ENCODE measurements around the gene INPP5D.
"Not testable (repeated sequence)": the region's sequence is repeated elsewhere in the genome, so short reads cannot be mapped to it uniquely, and the experiment has no call there.

The INPP5D gene

GRCh38 chr2:233053928-233054784, 6.0 kb upstream of the INPP5D start:
- DNase-seq: peak; percentile 40

DNA sequence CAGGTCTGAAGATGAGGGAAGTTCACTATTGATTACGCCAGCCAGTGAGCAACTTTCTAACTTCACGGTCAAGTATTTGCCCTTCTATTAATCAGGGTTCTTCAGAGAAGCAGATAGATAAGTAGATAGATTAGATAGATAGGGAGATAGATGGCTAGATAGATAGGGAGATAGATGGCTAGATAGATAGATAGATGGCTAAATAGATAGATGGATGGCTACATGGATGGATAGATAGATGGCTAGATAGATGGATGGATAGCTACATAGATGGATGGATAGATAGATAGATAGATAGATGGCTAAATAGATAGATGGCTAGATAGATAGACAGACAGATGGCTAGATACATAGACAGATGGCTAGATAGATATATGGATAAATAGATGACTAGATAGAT, 4.8 kb upstream of the INPP5D start:
- DNase-seq: no peak

GRCh38 chr2:233056961-233057605, 3.1 kb upstream of the INPP5D start:
- DNase-seq: no peak

GRCh38 chr2:233058717-233059546, 1.2 kb upstream of the INPP5D start:
- DNase-seq: no peak

- no peak for DNase-seq
Measured at GRCh38 chr2:233059547-233059796, 670 bp upstream of the INPP5D start.

DNA sequence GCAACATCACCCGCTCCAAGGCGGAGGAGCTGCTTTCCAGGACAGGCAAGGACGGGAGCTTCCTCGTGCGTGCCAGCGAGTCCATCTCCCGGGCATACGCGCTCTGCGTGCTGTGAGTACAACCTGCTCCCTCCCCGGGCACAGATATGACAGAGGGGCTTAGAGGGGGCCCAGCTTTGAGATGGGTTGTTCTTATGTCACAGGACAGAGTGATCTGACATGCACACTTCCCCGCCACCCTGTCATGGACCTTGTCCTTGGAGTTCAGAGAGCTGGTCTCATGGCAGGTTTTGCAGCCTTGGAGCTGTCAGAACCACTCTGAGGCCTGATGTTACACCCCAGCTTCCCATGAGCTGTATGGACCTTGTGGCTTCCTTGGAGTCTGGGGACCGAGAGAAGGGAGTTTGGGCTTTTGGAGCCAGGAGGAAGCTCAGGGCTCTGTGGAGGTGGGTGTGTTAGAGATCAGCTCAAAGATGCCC, 398 bp downstream of the INPP5D start:
- no peak for DNase-seq

DNA sequence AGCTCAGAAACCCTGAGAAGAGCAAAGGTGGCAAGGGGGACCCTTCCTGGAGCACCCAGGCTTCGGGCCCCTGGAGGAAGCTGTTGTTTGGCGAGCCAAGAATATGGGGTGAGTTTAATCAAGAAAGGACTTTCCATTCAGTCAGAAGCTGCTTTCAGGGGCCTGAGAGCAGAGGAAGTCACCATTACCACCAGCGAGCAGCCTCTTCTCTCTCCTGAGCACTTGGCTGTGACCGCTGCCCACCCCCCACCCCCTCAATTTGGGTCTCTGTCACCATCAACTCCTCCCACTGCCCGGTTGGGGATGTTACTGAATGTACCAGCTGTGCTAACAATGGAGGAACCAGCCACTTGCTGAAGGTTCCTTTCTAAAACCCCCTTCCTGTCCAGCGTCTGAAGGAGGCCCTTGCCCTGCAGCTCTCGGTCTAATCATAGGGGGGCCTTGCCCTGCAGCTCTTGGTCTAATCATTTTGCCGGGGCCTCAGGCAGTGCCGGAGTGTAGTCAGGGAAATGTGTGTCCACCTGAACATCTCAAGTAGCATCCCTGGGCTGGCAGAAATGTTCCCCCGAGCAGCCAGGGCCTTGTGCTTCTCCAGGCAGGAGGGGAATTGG, 943 bp downstream of the INPP5D start:
- DNase-seq: no peak

DNA sequence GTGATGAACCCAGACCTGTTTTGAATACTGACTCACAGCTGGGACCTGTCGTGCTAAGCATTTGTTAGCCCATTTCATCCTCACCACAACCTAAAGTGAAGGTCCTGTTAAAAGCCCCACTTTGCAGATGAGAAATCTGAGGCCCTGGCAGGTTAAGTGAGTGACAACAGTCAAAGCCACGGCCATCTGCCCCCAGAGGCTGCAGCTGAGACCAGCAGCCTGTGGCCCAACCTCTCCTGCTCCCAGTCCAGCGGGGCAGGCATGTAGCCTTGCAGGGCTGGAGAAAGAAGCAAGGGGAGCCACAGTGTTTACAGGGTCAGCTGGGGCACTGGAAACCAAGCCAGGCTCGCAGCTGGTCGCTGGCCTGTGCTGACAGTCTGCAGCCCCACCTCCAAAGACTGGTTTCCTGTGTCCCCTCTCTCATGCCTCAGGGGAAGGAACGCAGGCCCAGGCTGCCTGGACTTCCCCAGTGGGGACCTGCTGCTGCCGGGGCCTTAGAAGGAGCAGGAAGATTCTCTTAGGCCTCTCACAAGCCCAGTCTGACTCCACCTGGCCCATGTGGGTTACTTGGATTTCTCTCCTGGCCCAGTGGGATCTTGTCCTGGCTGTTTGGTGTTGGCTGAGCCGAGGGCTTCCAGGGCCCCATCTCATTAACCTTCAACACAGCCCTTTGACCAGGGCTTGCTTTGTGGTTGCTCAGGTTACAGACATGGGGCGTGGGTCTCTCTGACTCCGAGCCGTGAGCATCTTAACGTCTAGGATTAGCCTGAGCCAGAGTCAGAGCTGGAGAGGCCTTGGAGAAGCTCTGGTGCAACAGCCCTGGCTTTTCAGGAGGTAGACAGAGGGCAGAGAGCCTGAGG, 1.7 kb downstream of the INPP5D start:
- no peak for DNase-seq

- no peak for DNase-seq
Measured at GRCh38 chr2:233062451-233062850, 2.3 kb downstream of the INPP5D start.

- no peak for DNase-seq
Measured at GRCh38 chr2:233062946-233063268, 2.8 kb downstream of the INPP5D start.

- DNase-seq: no peak
Measured at GRCh38 chr2:233063269-233063975, 3.3 kb downstream of the INPP5D start.

- DNase-seq: no peak
Measured at GRCh38 chr2:233063976-233064411, 3.9 kb downstream of the INPP5D start.

DNA sequence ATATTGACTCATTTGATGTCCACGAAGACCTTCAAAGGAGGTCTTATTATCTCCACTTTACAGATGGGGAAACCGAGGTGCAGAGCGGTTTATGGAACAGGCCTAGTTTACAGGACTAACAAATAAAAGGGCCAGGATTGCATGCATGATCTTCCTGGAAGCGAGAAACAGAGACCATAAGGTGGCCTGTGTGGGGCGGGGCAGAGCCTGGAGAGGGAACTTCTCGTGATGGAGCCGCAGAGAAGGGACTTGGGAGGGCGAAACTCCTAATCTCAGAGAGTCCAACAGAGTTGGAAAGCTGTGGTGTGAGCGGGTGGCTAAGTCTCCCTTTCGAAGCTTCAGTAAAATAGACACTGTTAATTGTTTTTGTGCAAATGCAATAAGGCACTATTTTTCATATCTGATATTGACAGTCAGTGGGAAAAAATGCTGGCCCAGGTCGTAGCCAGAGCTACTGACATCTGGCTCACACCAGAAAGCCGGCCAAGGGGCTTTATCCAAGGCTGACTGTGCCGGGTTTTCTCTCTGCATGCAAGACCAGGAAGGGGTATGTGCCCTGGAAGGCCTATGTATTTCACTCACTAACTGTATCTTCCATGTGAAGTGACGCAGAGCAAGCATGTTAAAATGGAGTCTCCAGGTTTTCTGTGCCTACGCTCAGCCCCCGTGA, 4.5 kb downstream of the INPP5D start:
- DNase-seq: no peak

GRCh38 chr2:233065200-233065589, 5.1 kb downstream of the INPP5D start:
- not testable (repeated sequence) for DNase-seq

DNA sequence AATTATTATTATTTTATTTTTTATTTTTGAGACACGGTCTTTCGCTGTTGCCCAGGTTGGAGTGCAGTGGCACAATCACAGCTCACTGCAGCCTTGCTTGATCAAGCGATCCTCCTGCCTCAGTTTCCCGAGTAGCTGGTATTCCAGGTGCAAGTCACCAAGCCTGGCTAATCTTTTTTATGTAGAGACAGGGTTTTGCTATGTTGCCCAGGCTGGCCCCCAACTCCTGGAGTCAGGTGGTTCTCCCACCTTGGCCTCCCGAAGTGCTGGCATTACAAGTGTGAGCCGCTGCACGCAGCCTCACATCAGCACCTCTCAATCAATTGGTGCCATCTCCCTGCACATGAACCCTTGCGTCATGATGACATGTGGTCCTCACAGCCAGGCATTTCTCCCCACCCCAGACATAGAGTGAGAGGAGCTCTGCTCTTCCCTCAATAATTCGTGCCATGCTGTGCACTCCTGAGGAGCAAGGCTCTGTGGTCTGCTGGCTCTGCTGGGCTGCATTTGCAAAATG, 5.9 kb downstream of the INPP5D start:
- no peak for DNase-seq

DNA sequence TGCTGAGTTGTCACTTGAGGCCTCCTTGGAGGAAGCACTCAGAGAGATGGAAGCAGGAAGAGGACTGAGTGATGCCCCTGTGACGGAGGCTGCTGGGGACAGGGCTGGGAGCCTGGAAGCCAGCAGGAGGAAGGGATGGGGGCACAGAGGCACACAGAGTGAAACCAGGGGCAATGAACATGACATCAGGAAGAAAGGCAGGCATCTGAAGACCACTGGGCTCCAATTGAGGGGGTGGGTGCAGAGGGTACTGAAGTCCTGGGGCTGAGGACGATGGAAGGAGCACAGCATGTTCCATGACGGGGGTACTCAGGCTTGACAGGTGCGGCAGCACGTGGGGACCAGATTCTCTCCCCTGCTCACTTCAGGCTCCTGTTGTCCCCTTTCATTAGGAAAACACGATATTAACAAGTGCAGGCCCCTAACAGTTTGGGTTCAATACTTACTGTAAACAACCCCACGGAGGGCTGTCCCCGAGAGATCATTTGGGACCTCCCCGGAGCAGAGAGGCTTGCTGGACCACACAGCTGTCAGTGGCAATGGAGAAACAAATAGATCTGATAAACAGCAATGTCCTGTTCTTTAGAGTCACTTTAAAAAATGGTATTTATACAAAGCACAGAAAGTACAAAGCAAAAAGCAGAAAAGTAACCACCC, 8.7 kb downstream of the INPP5D start:
- DNase-seq: no peak

DNA sequence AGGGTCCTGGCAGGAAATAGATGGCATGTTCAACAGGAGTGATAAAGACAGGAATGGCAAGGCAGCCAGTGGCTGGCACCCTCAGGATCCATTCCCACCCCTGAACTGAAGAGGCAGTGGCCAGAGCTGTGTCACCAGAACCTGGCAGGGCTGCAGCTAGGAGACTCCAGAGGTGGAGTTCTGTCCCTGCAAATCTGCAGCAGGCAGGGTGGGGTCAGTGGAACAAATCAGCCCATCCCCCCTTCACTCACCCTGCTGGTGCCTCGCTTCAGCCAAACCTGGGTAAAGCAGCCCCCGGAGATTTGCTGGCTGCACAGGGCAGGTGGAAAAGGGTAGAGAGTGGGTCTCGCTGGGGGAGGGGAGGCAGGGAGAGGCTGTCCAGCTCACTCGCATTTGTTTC, 12.7 kb downstream of the INPP5D start:
- DNase-seq: no peak

GRCh38 chr2:233074106-233074505, 14.0 kb downstream of the INPP5D start:
- DNase-seq: no peak

DNA sequence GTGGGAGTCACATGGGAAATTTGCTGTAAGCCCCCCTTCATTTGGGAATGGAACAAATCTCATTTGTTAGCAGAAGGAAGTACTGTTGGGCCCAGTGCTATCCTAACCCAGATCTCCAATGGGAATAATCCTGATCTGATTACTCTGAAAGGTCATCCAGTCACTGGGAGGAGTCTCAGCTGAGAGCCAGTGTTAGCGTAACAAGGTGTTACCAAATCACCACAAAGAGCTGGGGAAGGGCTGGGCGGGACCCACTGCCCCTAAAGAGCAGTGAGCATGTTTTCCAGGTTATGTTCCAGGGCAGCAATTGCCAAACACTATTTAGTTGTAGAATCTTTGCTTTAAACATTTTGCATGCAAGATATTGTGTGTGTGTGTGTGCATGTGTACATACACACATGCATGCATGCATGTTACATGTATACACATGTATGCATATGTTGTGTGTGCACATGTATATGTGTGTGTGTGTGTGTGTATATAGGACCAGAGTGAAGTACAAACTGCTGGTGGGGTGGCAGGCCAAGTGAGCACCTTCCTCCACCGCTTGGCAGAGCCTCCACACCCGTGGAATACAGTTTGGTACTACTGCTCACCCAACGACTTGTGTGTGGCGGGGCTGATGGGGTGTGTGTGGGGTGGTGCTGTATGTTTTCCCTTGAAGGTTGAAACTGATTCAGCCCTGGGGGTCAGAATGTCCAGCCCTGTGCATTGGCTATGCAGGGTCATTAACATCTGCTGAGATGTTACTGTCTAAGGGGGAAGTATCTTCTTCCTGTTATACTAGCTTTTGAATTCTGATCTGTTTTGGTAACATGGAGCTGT, 15.2 kb downstream of the INPP5D start:
- DNase-seq: no peak
